ENCODE results near the gene LMOD1. TPM values are rescaled to one million over a fixed set of nuclear protein-coding genes. Genes with fewer than 3 reads are reported as not detected.

Gene LMOD1
- total RNA-seq, 2 donors from 2014 or later = 112 to 190 TPM

DNA sequence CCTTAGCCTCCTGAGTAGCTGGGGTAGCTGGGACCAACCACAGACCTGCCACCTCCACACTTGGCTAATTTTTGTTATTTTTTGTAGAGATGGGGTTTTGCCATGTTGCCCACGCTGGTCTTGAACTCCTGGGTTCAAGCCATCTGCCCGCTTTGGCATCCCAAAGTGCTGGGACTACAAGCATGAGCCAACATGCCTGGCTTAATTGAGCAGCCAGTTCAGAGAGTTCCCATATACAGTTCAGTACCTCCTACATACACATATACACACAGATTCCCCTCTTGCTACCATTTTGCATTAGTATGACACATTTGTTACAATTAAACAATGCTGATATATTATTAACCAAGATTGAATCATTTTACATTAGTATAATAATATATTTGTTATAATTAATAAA lies 39.0 kb upstream of the LMOD1 start:
- Histone ChIP-seq H3K4me1 (replicated peaks) (no peaks in the 10 kb centered on the region), H3K27me3 (replicated peaks; ENCODE audit: insufficient read depth) (no peaks in the 10 kb centered on the region), H3K27ac (no peak overlapping the region), H3K4me3 (no peak overlapping the region), H3K9me3 (no peaks in the 10 kb centered on the region), H3K36me3 (peaks cover under 1 to 12% of the 10 kb centered on the region in 2 donors)
- intact Hi-C loops (cut with DNase I) = no loop called here
- whole genome bisulfite sequencing = 100% methylated on average over 2 of the region's 2 CpGs
- no peak for TF ChIP-seq POLR2A (IDR thresholded peaks at IDR 0.05)
- no peak for TF ChIP-seq POLR2AphosphoS5 (IDR thresholded peaks at IDR 0.05)
- no peak for DNase-seq (ENCODE audit: low spot score)

GRCh38 chr1:201984446-201984845 lies 38.1 kb upstream of the LMOD1 start:
- no peaks in the 10 kb centered on the region for H3K4me1 ChIP-seq (replicated peaks)
- no peaks in the 10 kb centered on the region for H3K9me3 ChIP-seq
- no peak overlapping the region for H3K27ac ChIP-seq
- no peaks in the 10 kb centered on the region for H3K27me3 ChIP-seq (replicated peaks; ENCODE audit: insufficient read depth)
- 95% methylated on average over 3 of the region's 3 CpGs for WGBS
- intact Hi-C loops (cut with DNase I) = loop anchor here (5.0 kb wide), 1 partner anchor 157 kb away; the partner anchor contains the start of gene IPO9
- no peak for DNase-seq (ENCODE audit: low spot score)
- H3K4me3 ChIP-seq = no peak overlapping the region
- TF ChIP-seq POLR2A (IDR thresholded peaks at IDR 0.05) (no peak), POLR2AphosphoS5 (IDR thresholded peaks at IDR 0.05) (no peak)
- TF ChIP-seq, protein P1, sequence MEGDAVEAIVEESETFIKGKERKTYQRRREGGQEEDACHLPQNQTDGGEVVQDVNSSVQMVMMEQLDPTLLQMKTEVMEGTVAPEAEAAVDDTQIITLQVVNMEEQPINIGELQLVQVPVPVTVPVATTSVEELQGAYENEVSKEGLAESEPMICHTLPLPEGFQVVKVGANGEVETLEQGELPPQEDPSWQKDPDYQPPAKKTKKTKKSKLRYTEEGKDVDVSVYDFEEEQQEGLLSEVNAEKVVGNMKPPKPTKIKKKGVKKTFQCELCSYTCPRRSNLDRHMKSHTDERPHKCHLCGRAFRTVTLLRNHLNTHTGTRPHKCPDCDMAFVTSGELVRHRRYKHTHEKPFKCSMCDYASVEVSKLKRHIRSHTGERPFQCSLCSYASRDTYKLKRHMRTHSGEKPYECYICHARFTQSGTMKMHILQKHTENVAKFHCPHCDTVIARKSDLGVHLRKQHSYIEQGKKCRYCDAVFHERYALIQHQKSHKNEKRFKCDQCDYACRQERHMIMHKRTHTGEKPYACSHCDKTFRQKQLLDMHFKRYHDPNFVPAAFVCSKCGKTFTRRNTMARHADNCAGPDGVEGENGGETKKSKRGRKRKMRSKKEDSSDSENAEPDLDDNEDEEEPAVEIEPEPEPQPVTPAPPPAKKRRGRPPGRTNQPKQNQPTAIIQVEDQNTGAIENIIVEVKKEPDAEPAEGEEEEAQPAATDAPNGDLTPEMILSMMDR (IDR thresholded peaks at IDR 0.05) = no peak
- H3K36me3 ChIP-seq = peaks cover 0 to 3% of the 10 kb centered on the region in 2 donors

DNA sequence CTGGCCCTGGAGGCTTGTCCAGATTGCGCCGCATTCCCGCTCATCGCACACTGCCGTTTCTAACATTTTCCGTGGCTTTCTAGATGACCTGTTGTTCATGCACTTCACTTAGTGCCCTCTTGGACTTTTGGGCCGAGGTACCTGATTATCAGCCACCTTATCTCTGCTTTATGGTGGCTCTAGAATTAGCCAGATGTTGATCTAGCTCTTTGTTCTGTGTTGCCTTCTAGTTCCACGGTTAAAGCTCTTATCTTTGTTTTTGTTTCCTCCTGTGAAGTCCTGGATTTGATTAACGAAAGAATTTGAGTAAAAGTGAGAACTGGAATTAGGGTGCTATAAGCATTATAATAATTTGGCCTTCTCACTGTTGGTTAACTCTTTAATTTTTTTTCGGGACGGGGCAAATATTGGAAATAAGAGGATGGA lies 37.0 kb upstream of the LMOD1 start:
- Histone ChIP-seq H3K27ac (peak overlapping the region; percentile 81 to 89), H3K36me3 (no peaks in the 10 kb centered on the region), H3K27me3 (replicated peaks; ENCODE audit: insufficient read depth) (no peaks in the 10 kb centered on the region), H3K4me3 (peak overlapping the region; percentile 69 to 95), H3K9me3 (no peaks in the 10 kb centered on the region), H3K4me1 (replicated peaks) (no peaks in the 10 kb centered on the region)
- 9% methylated on average over 11 of the region's 11 CpGs for WGBS
- intact Hi-C loops (cut with DNase I) = loop anchor here (5.0 kb wide), 1 partner anchor 156 kb away; the partner anchor contains the start of gene IPO9
- no peak for DNase-seq (ENCODE audit: low spot score)
- TF ChIP-seq, protein P1 (IDR thresholded peaks at IDR 0.05) = no peak
- TF ChIP-seq POLR2AphosphoS5 (IDR thresholded peaks at IDR 0.05) (no peak), POLR2A (IDR thresholded peaks at IDR 0.05) (no peak)

- intact Hi-C loops (cut with DNase I) = loop anchor here (5.0 kb wide), 1 partner anchor 156 kb away; the partner anchor contains the start of gene IPO9
- WGBS = under 1% methylated on average over 25 of the region's 80 CpGs
- peak; percentile 51 for DNase-seq (ENCODE audit: low spot score)
- TF ChIP-seq POLR2AphosphoS5 (IDR thresholded peaks at IDR 0.05) (peak; percentile 65), POLR2A (IDR thresholded peaks at IDR 0.05) (peak; percentile 74)
- TF ChIP-seq, protein P1 (IDR thresholded peaks at IDR 0.05) = peak in 3 of 4 experiments; percentile 5 to 42 (median 21)
- Histone ChIP-seq H3K9me3 (no peaks in the 10 kb centered on the region), H3K27ac (peak within 1 kb of the TSS; percentile 81 to 89), H3K4me3 (peak within 1 kb of the TSS; percentile 69 to 95), H3K4me1 (replicated peaks) (no peaks in the 10 kb centered on the region), H3K27me3 (replicated peaks; ENCODE audit: insufficient read depth) (no peaks in the 10 kb centered on the region), H3K36me3 (no peaks in the 10 kb centered on the region)
Measured at GRCh38 chr1:201982623-201983379, 36.5 kb upstream of the LMOD1 start, which contains the start of gene RNPEP. TSS of gene RNPEP (plus strand) at chr1:201982648. CDS start at chr1:201982667, 19 bp downstream.

GRCh38 chr1:201982082-201982622 lies 35.8 kb upstream of the LMOD1 start:
- intact Hi-C loops (cut with DNase I) = loop anchor here (5.0 kb wide), 1 partner anchor 155 kb away; the partner anchor contains the start of gene IPO9
- TF ChIP-seq POLR2AphosphoS5 (IDR thresholded peaks at IDR 0.05) (no peak), POLR2A (IDR thresholded peaks at IDR 0.05) (no peak)
- TF ChIP-seq, protein P1 (IDR thresholded peaks at IDR 0.05) = no peak
- Histone ChIP-seq H3K4me3 (peak overlapping the region; percentile 69 to 95), H3K4me1 (replicated peaks) (no peaks in the 10 kb centered on the region), H3K9me3 (no peaks in the 10 kb centered on the region), H3K27me3 (replicated peaks; ENCODE audit: insufficient read depth) (no peaks in the 10 kb centered on the region), H3K36me3 (no peaks in the 10 kb centered on the region), H3K27ac (peak overlapping the region; percentile 81 to 89)
- 10% methylated on average over 17 of the region's 31 CpGs for WGBS
- peak; percentile 67 for DNase-seq (ENCODE audit: low spot score)
